22Rv1 (cell line): Measurements from ENCODE around the gene RASSF5.

Source experiments
- CTCF ChIP-seq: fragments of 450-650 bp; IDR thresholded peaks from 2 replicates; pipeline ENCODE4 v1.5.1; 2017; ENCODE audit warnings: mild to moderate bottlenecking
- ZFX ChIP-seq: fragments of 450-650 bp; IDR thresholded peaks from 2 replicates; pipeline ENCODE4 v1.6.1; 2017; ENCODE audit warnings: antibody characterized with exemption, borderline replicate concordance

GRCh38 chr1:206503591-206504362 lies 3.6 kb upstream of the RASSF5 start:
- TF ChIP-seq CTCF (no peak), ZFX (no peak)
